HEK293 (cell line): ENCODE results near the gene PRKG1.

ENCODE experiments used
- CTCF ChIA-PET: fragments of 350-600 bp; formaldehyde crosslinking; extraction: SDS; loops from one replicate; lab custom pipeline; 2021; ENCODE audit warnings: antibody characterized with exemption; lab: Yijun Ruan, JAX
- POLR2A ChIA-PET: fragments of 300-600 bp; formaldehyde crosslinking; extraction: SDS; loops from one replicate; lab custom pipeline; 2020; ENCODE audit warnings: antibody characterized with exemption, inconsistent platforms; lab: Yijun Ruan, JAX
- H3K27ac ChIP-seq: fragments of 200-500 bp; sonication (Bioruptor generic); 2 replicates; pipeline ENCODE4 v1.5.1; 2014; ENCODE audit warnings: low read depth, low read length, control low read depth, inconsistent platforms; ENCODE audit errors: extremely low read depth
- H3K36me3 ChIP-seq, 2 experiments: fragments of 200-500 bp in 1 of 2; sonication (Bioruptor generic) in 1 of 2; 1 replicate in 1 of 2; 2 replicates in 1 of 2; pipeline ENCODE4 v1.5.1; 2014 to 2017; ENCODE audit warnings: inconsistent platforms in 2 of 2, low read length in 2 of 2; ENCODE audit not compliant: control insufficient read depth in 2 of 2, insufficient read depth in 1 of 2
- H3K4me1 ChIP-seq: fragments of 200-500 bp; sonication (Bioruptor generic); 2 replicates; pipeline ENCODE4 v1.5.1; 2014; ENCODE audit warnings: mild to moderate bottlenecking, low read length, inconsistent platforms; ENCODE audit not compliant: control insufficient read depth, insufficient read depth
- H3K4me3 ChIP-seq: 2 replicates; pipeline ENCODE4 v1.5.1; 2011; ENCODE audit warnings: low read depth, mild to moderate bottlenecking, control low read depth, low read length, moderate library complexity
- H3K9me3 ChIP-seq: fragments of 200-500 bp; sonication (Bioruptor generic); 2 replicates; pipeline ENCODE4 v1.5.1; 2014; ENCODE audit warnings: low read depth, low read length, inconsistent platforms; ENCODE audit not compliant: control insufficient read depth, insufficient read depth
- ATF2 ChIP-seq: fragments of 450-650 bp; formaldehyde crosslinking; IDR thresholded peaks from 2 replicates; pipeline ENCODE4 v1.5.1; 2016; ENCODE audit warnings: missing biosample characterization, missing genetic modification characterization, low read depth
- HOXD13 ChIP-seq: sonication (generic); formaldehyde crosslinking; IDR thresholded peaks from 2 replicates; pipeline ENCODE4 v1.8.0; 2022; ENCODE audit warnings: missing genetic modification reagents, borderline replicate concordance
- KLF16 ChIP-seq: fragments of 450-650 bp; formaldehyde crosslinking; IDR thresholded peaks from 2 replicates; pipeline ENCODE4 v1.5.1; 2017; ENCODE audit warnings: missing biosample characterization, missing genetic modification characterization
- PBX3 ChIP-seq: sonication (generic); formaldehyde crosslinking; IDR thresholded peaks from 2 replicates; pipeline ENCODE4 v1.8.1; 2022; ENCODE audit warnings: mild to moderate bottlenecking, moderate library complexity, missing genetic modification reagents
- SCRT1 ChIP-seq: fragments of 450-650 bp; formaldehyde crosslinking; IDR thresholded peaks from 2 replicates; pipeline ENCODE4 v1.5.1; 2016; ENCODE audit warnings: missing biosample characterization, missing genetic modification characterization, borderline replicate concordance
- ZBTB11 ChIP-seq: fragments of 450-650 bp; formaldehyde crosslinking; conservative IDR thresholded peaks from 2 replicates; pipeline ENCODE4 v1.5.1; 2016; ENCODE audit warnings: low read depth, missing biosample characterization, missing genetic modification characterization
- ZEB2 ChIP-seq: fragments of 450-650 bp; formaldehyde crosslinking; IDR thresholded peaks from 2 replicates; pipeline ENCODE4 v1.5.1; 2016; ENCODE audit warnings: missing biosample characterization, missing genetic modification characterization
- ZNF16 ChIP-seq: fragments of 450-650 bp; formaldehyde crosslinking; IDR thresholded peaks from 2 replicates; pipeline ENCODE4 v1.5.1; 2016; ENCODE audit warnings: low read depth, missing biosample characterization, missing genetic modification characterization
- ZNF280C ChIP-seq: fragments of 450-650 bp; formaldehyde crosslinking; IDR thresholded peaks from 2 replicates; pipeline ENCODE4 v1.5.1; 2016; ENCODE audit warnings: missing biosample characterization, missing genetic modification characterization
- ZNF292 ChIP-seq: fragments of 450-650 bp; formaldehyde crosslinking; IDR thresholded peaks from 2 replicates; pipeline ENCODE4 v1.5.1; 2016; ENCODE audit warnings: low read depth, missing biosample characterization, missing genetic modification characterization, borderline replicate concordance
- ZNF394 ChIP-seq: fragments of 450-650 bp; formaldehyde crosslinking; IDR thresholded peaks from 2 replicates; pipeline ENCODE4 v1.5.1; 2016; ENCODE audit warnings: missing biosample characterization, missing genetic modification characterization, mild to moderate bottlenecking, moderate library complexity, borderline replicate concordance
- ZNF426 ChIP-seq: fragments of 450-650 bp; formaldehyde crosslinking; IDR thresholded peaks from 2 replicates; pipeline ENCODE4 v1.5.1; 2017; ENCODE audit warnings: missing biosample characterization, missing genetic modification characterization, mild to moderate bottlenecking, inconsistent platforms, moderate library complexity
- ZNF501 ChIP-seq: fragments of 450-650 bp; formaldehyde crosslinking; IDR thresholded peaks from 2 replicates; pipeline ENCODE4 v1.5.1; 2016; ENCODE audit warnings: missing biosample characterization, missing genetic modification characterization
- ZNF513 ChIP-seq: fragments of 450-650 bp; IDR thresholded peaks from 2 replicates; pipeline ENCODE4 v1.5.1; 2018; ENCODE audit warnings: missing biosample characterization, missing genetic modification characterization
- ZNF514 ChIP-seq: fragments of 450-650 bp; formaldehyde crosslinking; IDR thresholded peaks from 2 replicates; pipeline ENCODE4 v1.5.1; 2016; ENCODE audit warnings: missing biosample characterization, missing genetic modification characterization
- ZNF558 ChIP-seq: fragments of 450-650 bp; formaldehyde crosslinking; IDR thresholded peaks from 2 replicates; pipeline ENCODE4 v1.5.1; 2016; ENCODE audit warnings: missing biosample characterization, missing genetic modification characterization
- ZNF561 ChIP-seq: fragments of 450-650 bp; IDR thresholded peaks from 2 replicates; pipeline ENCODE4 v1.5.1; 2018; ENCODE audit warnings: missing biosample characterization, missing genetic modification characterization, borderline replicate concordance
- ZNF580 ChIP-seq: fragments of 450-650 bp; formaldehyde crosslinking; IDR thresholded peaks from 2 replicates; pipeline ENCODE4 v1.5.1; 2016; ENCODE audit warnings: missing biosample characterization, missing genetic modification characterization
- ZNF658 ChIP-seq: fragments of 450-650 bp; formaldehyde crosslinking; IDR thresholded peaks from 2 replicates; pipeline ENCODE4; 2016; ENCODE audit warnings: missing biosample characterization, missing genetic modification characterization
- ZNF701 ChIP-seq: fragments of 450-650 bp; formaldehyde crosslinking; IDR thresholded peaks from 2 replicates; pipeline ENCODE4 v1.5.1; 2016; ENCODE audit warnings: missing biosample characterization, missing genetic modification characterization
- ZNF777 ChIP-seq: fragments of 450-650 bp; formaldehyde crosslinking; IDR thresholded peaks from 2 replicates; pipeline ENCODE4 v1.5.1; 2017; ENCODE audit warnings: missing biosample characterization, missing genetic modification characterization, borderline replicate concordance
- ZNF791 ChIP-seq: fragments of 450-650 bp; formaldehyde crosslinking; IDR thresholded peaks from 2 replicates; pipeline ENCODE4 v1.5.1; 2016; ENCODE audit warnings: missing biosample characterization, missing genetic modification characterization
- TF ChIP-seq, protein P1 (sequence below): fragments of 450-650 bp; formaldehyde crosslinking; IDR thresholded peaks from 2 replicates; pipeline ENCODE4 v1.5.1; 2017; ENCODE audit warnings: missing biosample characterization, missing genetic modification characterization

Gene PRKG1

GRCh38 chr10:51257511-51258248 is 183.4 kb downstream of the PRKG1 start:
- Histone ChIP-seq H3K4me1 (no peaks in the 10 kb centered on the region), H3K4me3 (no peak overlapping the region), H3K36me3 (no peaks in the 10 kb centered on the region), H3K27ac (no peak overlapping the region), H3K9me3 (no peaks in the 10 kb centered on the region)
- CTCF ChIA-PET: interaction anchor here (0.7 to 1.2 kb wide), 3 partner anchors 11 to 301 kb away, joined by 3 read pairs; no protein-coding TSS in a partner anchor
- TF ChIP-seq ZNF791 (tag by site-specific recombination): no peak
- no peak for TF ChIP-seq ZEB2
- no peak for TF ChIP-seq ZNF514 (tag by site-specific recombination)
- no peak for TF ChIP-seq ZNF394
- TF ChIP-seq HOXD13 (CRISPR knock-in tag): no peak
- no peak for TF ChIP-seq ZNF561 (tag by site-specific recombination)
- no peak for TF ChIP-seq KLF16 (tag by site-specific recombination)
- TF ChIP-seq, protein P1, sequence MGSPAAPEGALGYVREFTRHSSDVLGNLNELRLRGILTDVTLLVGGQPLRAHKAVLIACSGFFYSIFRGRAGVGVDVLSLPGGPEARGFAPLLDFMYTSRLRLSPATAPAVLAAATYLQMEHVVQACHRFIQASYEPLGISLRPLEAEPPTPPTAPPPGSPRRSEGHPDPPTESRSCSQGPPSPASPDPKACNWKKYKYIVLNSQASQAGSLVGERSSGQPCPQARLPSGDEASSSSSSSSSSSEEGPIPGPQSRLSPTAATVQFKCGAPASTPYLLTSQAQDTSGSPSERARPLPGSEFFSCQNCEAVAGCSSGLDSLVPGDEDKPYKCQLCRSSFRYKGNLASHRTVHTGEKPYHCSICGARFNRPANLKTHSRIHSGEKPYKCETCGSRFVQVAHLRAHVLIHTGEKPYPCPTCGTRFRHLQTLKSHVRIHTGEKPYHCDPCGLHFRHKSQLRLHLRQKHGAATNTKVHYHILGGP (tag by site-specific recombination): no peak
- TF ChIP-seq ZNF426 (tag by site-specific recombination): no peak
- no peak for TF ChIP-seq ATF2 (tag by site-specific recombination)
- TF ChIP-seq SCRT1 (tag by site-specific recombination): no peak
- no peak for TF ChIP-seq ZNF701 (tag by site-specific recombination)
- TF ChIP-seq ZNF16 (tag by site-specific recombination): no peak
- no peak for TF ChIP-seq ZNF777 (tag by site-specific recombination)
- TF ChIP-seq ZNF501 (tag by site-specific recombination): no peak
- TF ChIP-seq ZNF513 (tag by site-specific recombination): no peak
- POLR2A ChIA-PET: no interaction called here

GRCh38 chr10:51260376-51260775 is 186.1 kb downstream of the PRKG1 start:
- Histone ChIP-seq H3K9me3 (no peaks in the 10 kb centered on the region), H3K4me1 (no peaks in the 10 kb centered on the region), H3K4me3 (no peak overlapping the region), H3K27ac (no peak overlapping the region), H3K36me3 (no peaks in the 10 kb centered on the region)
- CTCF ChIA-PET: no interaction called here
- POLR2A ChIA-PET: no interaction called here
- TF ChIP-seq ZNF558: no peak
- no peak for TF ChIP-seq ZNF658
- TF ChIP-seq ZNF580 (tag by site-specific recombination): no peak
- no peak for TF ChIP-seq ZBTB11 (tag by site-specific recombination)
- no peak for TF ChIP-seq ZNF280C (tag by site-specific recombination)
- no peak for TF ChIP-seq ZNF292 (tag by site-specific recombination)
- no peak for TF ChIP-seq PBX3 (CRISPR knock-in tag)
